PC-9 (cell line): Measurements from ENCODE around the gene DNAJC3. TPM values are rescaled to one million over a fixed set of nuclear protein-coding genes. Genes with fewer than 3 reads are reported as not detected.
"Not testable (repeated sequence)": the region's sequence is repeated elsewhere in the genome, so short reads cannot be mapped to it uniquely, and the experiment has no call there.

Source experiments
- BruUV-seq: library from RNA; stranded (reverse); fragments of 400-500 nt; replicated peaks from 2 replicates; lab custom pipeline; 2021; lab: Mats Ljungman, UMichigan
- CTCF ChIA-PET: fragments of 300-600 bp; sonication (Branson Sonifier 250); formaldehyde crosslinking; loops from one replicate; lab custom pipeline; 2022; ENCODE audit warnings: antibody characterized with exemption; lab: Charles Lee
- POLR2A ChIA-PET: fragments of 300-600 bp; sonication (Branson Sonifier 250); formaldehyde crosslinking; loops from one replicate; lab custom pipeline; 2022; ENCODE audit warnings: antibody characterized with exemption; ENCODE audit not compliant: unreplicated experiment; lab: Charles Lee
- DNase-seq, 2 experiments: peaks; one replicate each; pipeline versions ENCODE4 v3.0.0 to v3.0.0-alpha.2; 2015 to 2022; ENCODE audit warnings: mixed read lengths in 1 of 2
- H2AFZ ChIP-seq: fragments of 200-600 bp; sonication (generic); 2 replicates; pipeline ENCODE4 v1.8.1; 2017; ENCODE audit warnings: antibody characterized with exemption
- H3F3A ChIP-seq: fragments of 200-600 bp; sonication (generic); 2 replicates; pipeline ENCODE4 v1.8.1; 2017; ENCODE audit warnings: antibody characterized with exemption, mild to moderate bottlenecking, low read depth; ENCODE audit not compliant: insufficient read depth
- H3K27ac ChIP-seq: fragments of 200-600 bp; sonication (generic); 2 replicates; pipeline ENCODE4 v1.6.1; 2016; ENCODE audit warnings: mixed run types
- H3K27me3 ChIP-seq: fragments of 200-600 bp; sonication (generic); 2 replicates; pipeline ENCODE4 v1.6.1; 2016; ENCODE audit warnings: low read depth, mixed run types; ENCODE audit not compliant: insufficient read depth
- H3K36me3 ChIP-seq: fragments of 200-600 bp; sonication (generic); 2 replicates; pipeline ENCODE4 v1.6.1; 2016; ENCODE audit warnings: low read depth, mixed run types
- H3K4me1 ChIP-seq: fragments of 200-600 bp; sonication (generic); replicated peaks from 2 replicates; pipeline ENCODE4 v1.6.1; 2016; ENCODE audit warnings: mixed run types; ENCODE audit not compliant: insufficient read depth
- H3K4me2 ChIP-seq: fragments of 200-600 bp; sonication (generic); 2 replicates; pipeline ENCODE4 v1.6.1; 2017; ENCODE audit warnings: mixed run types
- H3K4me3 ChIP-seq: fragments of 200-600 bp; sonication (generic); 2 replicates; pipeline ENCODE4 v1.6.1; 2016; ENCODE audit warnings: mixed run types
- H3K79me2 ChIP-seq: fragments of 200-600 bp; sonication (generic); 2 replicates; pipeline ENCODE4 v1.6.1; 2017; ENCODE audit warnings: low read depth, mixed run types
- H3K9me2 ChIP-seq: fragments of 200-600 bp; sonication (generic); 2 replicates; pipeline ENCODE4 v1.8.1; 2017; ENCODE audit warnings: mild to moderate bottlenecking; ENCODE audit not compliant: insufficient read depth
- H3K9me3 ChIP-seq: fragments of 200-600 bp; sonication (generic); 2 replicates; pipeline ENCODE4 v1.8.1; 2016; ENCODE audit warnings: low read depth; ENCODE audit not compliant: insufficient read depth
- H4K20me1 ChIP-seq: fragments of 200-600 bp; sonication (generic); 2 replicates; pipeline ENCODE4 v1.8.1; 2017; ENCODE audit not compliant: insufficient read depth
- EZH2 ChIP-seq: fragments of 200-600 bp; sonication (generic); IDR thresholded peaks from 2 replicates; pipeline ENCODE4 v1.8.0; 2017; ENCODE audit warnings: antibody characterized with exemption, low read depth
- intact Hi-C: fragments of 100-400 bp; cut with micrococcal nuclease; formaldehyde crosslinking; loops from one replicate; pipeline ENCODE4 v1.10.0; 2022; ENCODE audit not compliant: unreplicated experiment
- total RNA-seq: library from RNA; stranded (reverse); gene quantifications from 2 replicates; pipeline ENCODE4 v1.2.3, GENCODE V29; 2021
- TF ChIP-seq, protein P1 (sequence below): fragments of 200-600 bp; sonication (generic); conservative IDR thresholded peaks from 2 replicates; pipeline ENCODE4 v1.6.1; 2017; ENCODE audit warnings: mixed run types, antibody characterized with exemption, mild to moderate bottlenecking, moderate library complexity

Gene DNAJC3
- total RNA-seq, 1 experiment from 2014 or later: 10.5 TPM

DNA sequence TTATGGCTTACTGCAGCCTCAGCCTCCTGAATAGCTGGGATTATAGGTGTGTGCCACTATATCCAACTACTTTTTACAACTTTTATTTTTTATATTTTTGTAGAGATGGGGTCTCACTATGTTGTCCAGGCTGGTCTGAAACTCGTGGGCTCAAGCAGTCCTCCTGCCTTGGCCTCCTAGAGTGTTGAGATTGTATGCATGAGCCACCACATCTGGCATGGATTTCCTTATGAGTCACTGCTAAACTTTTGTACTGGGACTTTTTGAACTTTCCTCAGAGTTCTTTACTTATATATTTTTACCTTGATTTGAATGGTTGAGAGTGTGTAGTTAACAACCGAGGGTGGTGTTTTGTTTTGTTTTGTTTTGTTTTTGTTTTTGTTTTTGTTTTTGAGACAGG, 33.4 kb downstream of the DNAJC3 start:
- Histone ChIP-seq H3F3A (peaks cover 34% of the 10 kb centered on the region), H3K36me3 (peaks cover 35% of the 10 kb centered on the region), H3K79me2 (peaks cover 15% of the 10 kb centered on the region), H3K4me3 (no peak overlapping the region), H3K4me1 (peaks cover 31% of the 10 kb centered on the region), H3K4me2 (no peak overlapping the region), H3K9me3 (no peaks in the 10 kb centered on the region; the same call in 1 of the 2 replicates), H4K20me1 (no peaks in the 10 kb centered on the region), H3K9me2 (no peaks in the 10 kb centered on the region), H3K27ac (no peak overlapping the region), H2AFZ (no peak overlapping the region), H3K27me3 (no peaks in the 10 kb centered on the region)
- CTCF ChIA-PET: no interaction called here
- DNase-seq: no peak
- BruUV-seq: no TSS peak
- POLR2A ChIA-PET: no interaction called here
- intact Hi-C loops: loop anchor here (5.0 kb wide), 1 partner anchor 37 kb away; no protein-coding TSS in a partner anchor
- TF ChIP-seq, protein P1, sequence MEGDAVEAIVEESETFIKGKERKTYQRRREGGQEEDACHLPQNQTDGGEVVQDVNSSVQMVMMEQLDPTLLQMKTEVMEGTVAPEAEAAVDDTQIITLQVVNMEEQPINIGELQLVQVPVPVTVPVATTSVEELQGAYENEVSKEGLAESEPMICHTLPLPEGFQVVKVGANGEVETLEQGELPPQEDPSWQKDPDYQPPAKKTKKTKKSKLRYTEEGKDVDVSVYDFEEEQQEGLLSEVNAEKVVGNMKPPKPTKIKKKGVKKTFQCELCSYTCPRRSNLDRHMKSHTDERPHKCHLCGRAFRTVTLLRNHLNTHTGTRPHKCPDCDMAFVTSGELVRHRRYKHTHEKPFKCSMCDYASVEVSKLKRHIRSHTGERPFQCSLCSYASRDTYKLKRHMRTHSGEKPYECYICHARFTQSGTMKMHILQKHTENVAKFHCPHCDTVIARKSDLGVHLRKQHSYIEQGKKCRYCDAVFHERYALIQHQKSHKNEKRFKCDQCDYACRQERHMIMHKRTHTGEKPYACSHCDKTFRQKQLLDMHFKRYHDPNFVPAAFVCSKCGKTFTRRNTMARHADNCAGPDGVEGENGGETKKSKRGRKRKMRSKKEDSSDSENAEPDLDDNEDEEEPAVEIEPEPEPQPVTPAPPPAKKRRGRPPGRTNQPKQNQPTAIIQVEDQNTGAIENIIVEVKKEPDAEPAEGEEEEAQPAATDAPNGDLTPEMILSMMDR: no peak
- TF ChIP-seq EZH2: no peak

DNA sequence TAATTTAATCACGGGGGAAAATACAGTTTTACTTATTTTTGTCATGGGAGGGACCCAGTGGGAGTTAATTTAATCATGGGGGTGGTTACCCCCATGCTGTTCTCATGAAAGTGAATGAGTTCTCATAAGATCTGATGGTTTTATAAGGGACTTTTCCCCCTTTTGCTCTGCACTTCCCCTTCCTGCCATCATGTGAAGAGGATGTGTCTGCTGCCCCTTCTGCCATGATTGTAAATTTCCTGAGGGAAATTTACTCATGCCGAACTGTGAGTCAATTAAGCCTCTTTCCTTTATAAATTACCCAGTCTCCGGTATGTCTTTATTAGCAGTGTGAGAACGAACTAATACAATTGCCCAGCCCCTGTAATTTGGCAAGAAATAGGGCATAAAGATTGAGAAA, 35.9 kb downstream of the DNAJC3 start:
- H2AFZ ChIP-seq, POLR2A ChIA-PET, H3K4me3 ChIP-seq, H4K20me1 ChIP-seq, H3K27me3 ChIP-seq, H3K9me2 ChIP-seq, BruUV-seq, DNase-seq: not testable (repeated sequence)
- Histone ChIP-seq H3F3A (peaks cover 40% of the 10 kb centered on the region), H3K36me3 (peaks cover 42% of the 10 kb centered on the region), H3K4me2 (0 out of 2 replicates have a peak overlapping the region, but pooled peaks have one; percentile 47), H3K9me3 (peaks cover 13% of the 10 kb centered on the region), H3K27ac (peak overlapping the region; percentile 72; the same call in 1 of the 2 replicates), H3K79me2 (0 out of 2 replicates have a peak, but pooled peaks cover 11% of the 10 kb centered on the region), H3K4me1 (peaks cover 36% of the 10 kb centered on the region)
- intact Hi-C loops: loop anchor here (5.0 kb wide), 1 partner anchor 34 kb away; no protein-coding TSS in a partner anchor
- CTCF ChIA-PET: interaction anchor here (0.7 kb wide), 1 partner anchor 41 kb away, joined by 5 read pairs; no protein-coding TSS in a partner anchor

DNA sequence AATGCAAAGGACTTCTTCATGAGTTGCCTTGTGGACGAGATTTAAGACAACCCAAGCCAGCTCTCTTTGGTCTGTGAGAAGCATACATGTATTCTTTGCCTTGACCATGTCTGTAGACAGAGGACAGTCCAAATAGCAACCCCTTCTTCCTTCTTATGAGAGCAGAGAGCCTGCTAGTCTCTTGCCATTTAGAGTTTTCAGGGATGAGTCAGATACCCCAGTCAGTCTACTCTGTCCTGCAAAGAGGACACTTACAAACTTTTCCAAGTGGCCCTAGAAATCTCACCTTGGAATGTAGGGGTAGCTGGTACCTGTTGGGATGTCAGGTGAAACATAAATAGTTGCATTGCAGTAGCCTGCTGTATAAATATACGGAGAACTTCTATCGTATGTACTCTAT, 36.7 kb downstream of the DNAJC3 start:
- no peaks in the 10 kb centered on the region for H4K20me1 ChIP-seq
- no peaks in the 10 kb centered on the region for H3K27me3 ChIP-seq
- H3K9me2 ChIP-seq: no peaks in the 10 kb centered on the region
- peaks cover 13% of the 10 kb centered on the region for H3K9me3 ChIP-seq
- peak in 1 of 2 experiments; percentile 53 for DNase-seq
- peaks cover 40% of the 10 kb centered on the region for H3F3A ChIP-seq
- peaks cover 42% of the 10 kb centered on the region for H3K36me3 ChIP-seq
- TF ChIP-seq, protein P1: no peak
- TF ChIP-seq EZH2: no peak
- H2AFZ ChIP-seq: no peak overlapping the region
- POLR2A ChIA-PET: interaction anchor here (0.9 kb wide), 1 partner anchor 37 kb away, joined by 7 read pairs; no protein-coding TSS in a partner anchor
- peak overlapping the region; percentile 47 for H3K4me2 ChIP-seq
- no peak overlapping the region for H3K4me3 ChIP-seq
- peaks cover 36% of the 10 kb centered on the region for H3K4me1 ChIP-seq
- H3K79me2 ChIP-seq: 0 out of 2 replicates have a peak, but pooled peaks cover 11% of the 10 kb centered on the region
- BruUV-seq: no TSS peak
- intact Hi-C loops: loop anchor here (5.0 kb wide), 1 partner anchor 34 kb away; no protein-coding TSS in a partner anchor
- CTCF ChIA-PET: no interaction called here
- peak overlapping the region; percentile 72 for H3K27ac ChIP-seq
